NCI-H128 (cell line): ENCODE data around the gene MGAT4B.
"Not testable (repeated sequence)": the region's sequence is repeated elsewhere in the genome, so short reads cannot be mapped to it uniquely, and the experiment has no call there.

Experiments used
- DNase-seq: peaks from one replicate; lab custom pipeline; 2025; ENCODE audit not compliant: unreplicated experiment; lab: John Stamatoyannopoulos, UW

MGAT4B gene

GRCh38 chr5:179806250-179807048 is at the start of gene MGAT4B:
TSS of gene MGAT4B (minus strand) at chr5:179806866. CDS start at chr5:179806583, 283 bp downstream.
- no peak for DNase-seq

- no peak for DNase-seq
These were observed 47.7 kb upstream of the MGAT4B start for GRCh38 chr5:179854356-179854755.

- no peak for DNase-seq
These were observed 46.4 kb upstream of the MGAT4B start for GRCh38 chr5:179852993-179853547.

- no peak for DNase-seq
These were observed 35.0 kb upstream of the MGAT4B start for GRCh38 chr5:179841621-179842020.

GRCh38 chr5:179840766-179841165 is 34.1 kb upstream of the MGAT4B start:
- DNase-seq, result no peak

- DNase-seq, result no peak
These were observed 33.7 kb upstream of the MGAT4B start for GRCh38 chr5:179840321-179840720.

GRCh38 chr5:179839328-179840256 is 32.9 kb upstream of the MGAT4B start:
- no peak for DNase-seq

- DNase-seq, result no peak
These were observed 30.7 kb upstream of the MGAT4B start for GRCh38 chr5:179837076-179838011.

GRCh38 chr5:179836225-179837019 is 29.8 kb upstream of the MGAT4B start:
- DNase-seq, result no peak

GRCh38 chr5:179834871-179835270 is 28.2 kb upstream of the MGAT4B start:
- DNase-seq, result not testable (repeated sequence)

GRCh38 chr5:179834120-179834519 is 27.5 kb upstream of the MGAT4B start:
- no peak for DNase-seq

- no peak for DNase-seq
These were observed 27.0 kb upstream of the MGAT4B start for GRCh38 chr5:179833709-179834070.

GRCh38 chr5:179833056-179833708 is 26.5 kb upstream of the MGAT4B start:
- no peak for DNase-seq

GRCh38 chr5:179832039-179832745 is 25.5 kb upstream of the MGAT4B start:
- DNase-seq, result no peak

GRCh38 chr5:179830818-179831468 is 24.3 kb upstream of the MGAT4B start:
- DNase-seq, result no peak

GRCh38 chr5:179829732-179830435 is 23.2 kb upstream of the MGAT4B start:
- no peak for DNase-seq

GRCh38 chr5:179828756-179829421 is 22.2 kb upstream of the MGAT4B start:
- no peak for DNase-seq
